Transverse colon (tissue), 3 donors: ENCODE measurements around the gene RARRES1.
A peak's percentile ranks its signal among the peaks of the same experiment; 100 is the strongest.

Source experiments
- CTCF ChIP-seq, 5 experiments: fragments of 200-600 bp in 3 of 5; fragments of 450-650 bp in 2 of 5; sonication (generic) in 3 of 5; IDR thresholded peaks; 1 replicate in 2 of 5; 2 replicates in 3 of 5; pipeline ENCODE4 v1.5.1; 2016 to 2017; ENCODE audit warnings: antibody characterized with exemption in 5 of 5, inconsistent platforms in 3 of 5, mild to moderate bottlenecking in 2 of 5, moderate library complexity in 1 of 5
- EP300 ChIP-seq: sonication (generic); formaldehyde crosslinking; IDR thresholded peaks from one replicate; pipeline ENCODE4 v1.6.1; 2017; ENCODE audit warnings: antibody characterized with exemption, low read depth
- POLR2A ChIP-seq: fragments of 450-650 bp; IDR thresholded peaks from one replicate; pipeline ENCODE4 v1.6.1; 2016; ENCODE audit warnings: antibody characterized with exemption, mild to moderate bottlenecking, moderate library complexity

DNA sequence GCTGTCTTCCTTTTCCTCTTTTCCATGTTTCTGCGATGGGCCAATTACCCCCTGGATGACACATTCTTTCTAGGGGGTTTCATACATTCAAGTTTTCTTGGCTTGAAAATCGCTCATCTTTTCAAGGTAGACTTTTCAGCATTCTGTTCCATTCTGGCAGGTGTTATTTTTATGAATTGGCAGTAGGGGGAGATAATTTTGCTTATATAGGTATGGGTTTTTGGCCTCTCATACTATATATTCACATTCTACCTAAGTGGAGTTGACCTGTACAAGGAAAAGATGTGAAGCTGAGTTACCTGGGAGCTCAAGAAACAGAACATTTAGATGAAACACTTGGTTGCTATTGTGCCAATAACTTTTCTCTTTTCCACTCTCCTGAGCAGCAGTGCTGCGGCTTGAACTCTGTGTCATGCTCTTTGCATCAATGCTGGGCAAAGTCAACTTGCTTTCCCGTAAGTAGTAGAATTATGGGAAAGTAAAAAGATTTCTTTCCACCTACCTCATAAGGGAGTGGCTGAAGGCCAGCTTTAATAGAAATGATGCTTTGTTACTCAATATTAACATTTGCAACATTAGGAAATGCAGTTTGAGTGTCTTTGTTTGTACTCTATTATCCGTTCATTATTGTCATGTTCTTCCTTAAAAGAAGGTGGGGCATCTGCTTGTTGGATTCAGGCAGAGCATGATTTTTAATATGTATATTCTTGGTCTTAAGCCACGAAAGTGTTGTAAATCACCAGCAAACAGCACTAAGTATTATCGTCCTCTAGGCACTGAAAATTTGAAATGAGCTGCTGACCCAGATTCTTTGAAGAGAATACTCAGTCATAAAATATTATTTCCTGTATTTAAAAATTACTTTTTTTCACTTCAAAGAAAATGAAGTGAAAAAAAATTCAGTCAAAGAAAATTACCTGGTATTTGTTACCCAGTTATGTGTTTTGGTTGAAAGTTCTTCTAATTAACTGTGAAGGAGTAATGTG lies 41.9 kb upstream of the RARRES1 start:
- peak; percentile 78 for TF ChIP-seq EP300
- TF ChIP-seq CTCF (IDR thresholded peaks at IDR 0.05) = no peak
- no peak for TF ChIP-seq POLR2A
